ENCODE results near the gene DISP1. TPM values are rescaled to one million over a fixed set of nuclear protein-coding genes. Genes with fewer than 3 reads are reported as not detected.
"Not testable (repeated sequence)": the region's sequence is repeated elsewhere in the genome, so short reads cannot be mapped to it uniquely, and the experiment has no call there.

DISP1 gene
- total and polyA plus RNA-seq, 2 donors from 2014 or later = 7.0 to 17.5 TPM

DNA sequence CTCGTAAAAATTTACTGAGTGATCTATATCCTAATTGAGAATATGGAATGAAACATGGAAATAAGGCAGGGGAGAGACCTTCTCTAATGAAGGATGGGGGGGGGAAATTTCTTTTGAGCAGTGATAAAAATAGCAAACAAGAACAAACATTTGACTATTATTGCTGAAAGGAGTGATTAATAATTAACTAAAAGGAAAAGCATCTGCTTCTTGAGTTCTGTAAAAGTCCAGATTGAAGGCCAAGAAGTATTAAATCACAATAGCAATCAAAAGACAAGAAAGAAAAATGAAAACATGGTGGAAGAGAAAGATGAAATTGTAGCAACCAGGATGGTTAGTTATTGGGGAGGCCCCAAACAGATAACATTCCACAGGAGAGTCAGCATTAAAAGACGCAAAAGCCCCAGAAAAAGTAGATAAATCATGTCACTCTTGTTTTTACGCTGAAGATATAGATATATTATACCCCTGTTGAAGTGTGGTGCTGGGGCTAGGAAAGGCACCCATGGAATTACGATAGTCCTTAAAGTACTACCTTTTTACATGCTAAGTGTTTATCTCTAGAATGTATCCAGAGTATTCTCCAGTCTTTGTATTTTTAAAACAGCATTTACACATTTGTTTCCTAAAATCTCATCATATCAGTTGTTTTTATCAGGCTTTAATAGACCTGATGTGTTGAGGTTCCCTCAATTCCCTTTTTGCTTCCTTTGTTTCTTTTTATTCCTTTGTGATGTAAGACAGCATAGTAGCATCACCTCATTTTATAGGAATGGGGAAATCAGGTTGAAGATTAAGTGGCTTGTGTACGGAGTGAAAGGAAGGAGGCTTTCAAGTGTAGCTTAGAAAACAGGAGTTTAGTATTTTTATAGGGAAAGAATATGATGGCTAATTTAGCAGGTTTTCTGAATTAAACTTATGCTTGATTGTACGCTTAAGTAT is 28.9 kb downstream of the DISP1 start:
- H3K9ac ChIP-seq (ENCODE audit: low read length in 3 of 3) = peak overlapping the region in 1 of 3 donors; percentile 13
- intact Hi-C loops (cut with DNase I) = no loop called here
- peak overlapping the region in 1 of 3 donors; percentile 11 for H3K4me3 ChIP-seq (ENCODE audit: low read length in 3 of 3)
- no peaks in the 10 kb centered on the region for H3K36me3 ChIP-seq (ENCODE audit: control insufficient read depth in 2 of 3, insufficient read depth in 3 of 3, low read length in 3 of 3)
- TF ChIP-seq, protein P1, sequence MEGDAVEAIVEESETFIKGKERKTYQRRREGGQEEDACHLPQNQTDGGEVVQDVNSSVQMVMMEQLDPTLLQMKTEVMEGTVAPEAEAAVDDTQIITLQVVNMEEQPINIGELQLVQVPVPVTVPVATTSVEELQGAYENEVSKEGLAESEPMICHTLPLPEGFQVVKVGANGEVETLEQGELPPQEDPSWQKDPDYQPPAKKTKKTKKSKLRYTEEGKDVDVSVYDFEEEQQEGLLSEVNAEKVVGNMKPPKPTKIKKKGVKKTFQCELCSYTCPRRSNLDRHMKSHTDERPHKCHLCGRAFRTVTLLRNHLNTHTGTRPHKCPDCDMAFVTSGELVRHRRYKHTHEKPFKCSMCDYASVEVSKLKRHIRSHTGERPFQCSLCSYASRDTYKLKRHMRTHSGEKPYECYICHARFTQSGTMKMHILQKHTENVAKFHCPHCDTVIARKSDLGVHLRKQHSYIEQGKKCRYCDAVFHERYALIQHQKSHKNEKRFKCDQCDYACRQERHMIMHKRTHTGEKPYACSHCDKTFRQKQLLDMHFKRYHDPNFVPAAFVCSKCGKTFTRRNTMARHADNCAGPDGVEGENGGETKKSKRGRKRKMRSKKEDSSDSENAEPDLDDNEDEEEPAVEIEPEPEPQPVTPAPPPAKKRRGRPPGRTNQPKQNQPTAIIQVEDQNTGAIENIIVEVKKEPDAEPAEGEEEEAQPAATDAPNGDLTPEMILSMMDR (IDR thresholded peaks at IDR 0.05; ENCODE audit: borderline replicate concordance, extremely low read depth, insufficient read depth) = no peak
- peak overlapping the region; percentile 8 to 52 for H3K27ac ChIP-seq (ENCODE audit: low read depth in 2 of 2, low read length in 2 of 2)
- H3K4me1 ChIP-seq (ENCODE audit: control insufficient read depth in 2 of 3, insufficient read depth in 2 of 3, low read depth in 1 of 3, low read length in 3 of 3) = peaks cover 0 to 5% (median 0%) of the 10 kb centered on the region in 3 donors
- H3K27me3 ChIP-seq (ENCODE audit: control insufficient read depth, insufficient read depth, low read length) = no peaks in the 10 kb centered on the region
- FAIRE-seq (no peak), DNase-seq (peak in 2 of 5 donors; percentile 49)
- H3K9me3 ChIP-seq (ENCODE audit: control insufficient read depth in 2 of 3, insufficient read depth in 1 of 3, low read length in 3 of 3) = no peaks in the 10 kb centered on the region

DNA sequence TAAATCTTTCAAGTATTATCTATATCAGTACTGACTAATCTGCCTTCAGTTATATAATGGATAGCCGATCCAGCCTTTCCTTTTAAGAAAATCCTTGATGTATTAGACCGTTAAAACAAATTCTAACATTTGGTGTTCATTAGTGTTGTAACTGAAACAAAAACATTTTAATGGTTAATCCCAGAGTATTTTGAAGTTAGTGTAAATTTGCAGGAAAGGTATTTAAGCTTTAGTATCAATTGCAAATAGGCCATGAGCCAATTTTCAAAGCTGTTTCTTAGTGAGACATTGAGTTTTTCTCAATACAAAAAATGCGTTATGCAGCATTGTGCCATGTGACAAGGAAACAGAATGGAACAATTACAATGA is 29.6 kb downstream of the DISP1 start:
- Histone ChIP-seq H3K36me3 (ENCODE audit: control insufficient read depth in 2 of 3, insufficient read depth in 3 of 3, low read length in 3 of 3) (no peaks in the 10 kb centered on the region), H3K4me3 (ENCODE audit: low read length in 3 of 3) (peak overlapping the region in 1 of 3 donors; percentile 11), H3K27me3 (ENCODE audit: control insufficient read depth, insufficient read depth, low read length) (no peaks in the 10 kb centered on the region), H3K27ac (ENCODE audit: low read depth in 2 of 2, low read length in 2 of 2) (peak overlapping the region in 1 of 2 donors; percentile 8), H3K4me1 (ENCODE audit: control insufficient read depth in 2 of 3, insufficient read depth in 2 of 3, low read depth in 1 of 3, low read length in 3 of 3) (peaks cover 0 to 5% (median 0%) of the 10 kb centered on the region in 3 donors), H3K9me3 (ENCODE audit: control insufficient read depth in 2 of 3, insufficient read depth in 1 of 3, low read length in 3 of 3) (no peaks in the 10 kb centered on the region), H3K9ac (ENCODE audit: low read length in 3 of 3) (peak overlapping the region in 1 of 3 donors; percentile 13)
- intact Hi-C loops (cut with DNase I) = no loop called here
- TF ChIP-seq, protein P1 (IDR thresholded peaks at IDR 0.05; ENCODE audit: borderline replicate concordance, extremely low read depth, insufficient read depth) = no peak
- DNase-seq (peak in 1 of 5 donors; percentile 5), FAIRE-seq (no peak)

DNA sequence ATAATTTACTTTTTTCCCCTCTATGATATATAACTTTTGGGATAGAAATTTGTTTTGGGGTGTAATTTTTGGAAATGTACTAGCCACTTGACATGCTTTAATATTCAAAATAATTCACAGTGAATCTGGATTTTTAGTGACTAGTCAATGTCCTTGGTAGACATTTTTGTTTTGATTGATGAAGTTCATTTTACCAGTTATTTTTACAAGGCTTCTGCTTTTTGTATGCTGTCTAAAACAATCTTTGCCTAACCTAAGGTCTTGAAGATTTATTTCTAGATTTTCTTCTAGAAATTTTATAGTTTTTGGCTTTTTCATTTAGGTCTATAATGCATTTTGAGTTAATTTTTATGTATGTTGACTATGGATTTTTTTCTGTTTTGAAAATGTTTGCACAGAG is 30.9 kb downstream of the DISP1 start:
- FAIRE-seq (no peak), DNase-seq (no peak)
- Histone ChIP-seq H3K27ac (ENCODE audit: low read depth in 2 of 2, low read length in 2 of 2) (no peak overlapping the region), H3K9me3 (ENCODE audit: control insufficient read depth in 2 of 3, insufficient read depth in 1 of 3, low read length in 3 of 3) (no peaks in the 10 kb centered on the region), H3K4me3 (ENCODE audit: low read length in 3 of 3) (no peak overlapping the region), H3K4me1 (ENCODE audit: control insufficient read depth in 2 of 3, insufficient read depth in 2 of 3, low read depth in 1 of 3, low read length in 3 of 3) (peaks cover 0 to 5% (median 0%) of the 10 kb centered on the region in 3 donors), H3K36me3 (ENCODE audit: control insufficient read depth in 2 of 3, insufficient read depth in 3 of 3, low read length in 3 of 3) (no peaks in the 10 kb centered on the region), H3K9ac (ENCODE audit: low read length in 3 of 3) (no peak overlapping the region), H3K27me3 (ENCODE audit: control insufficient read depth, insufficient read depth, low read length) (no peaks in the 10 kb centered on the region)
- intact Hi-C loops (cut with DNase I) = no loop called here
- TF ChIP-seq, protein P1 (IDR thresholded peaks at IDR 0.05; ENCODE audit: borderline replicate concordance, extremely low read depth, insufficient read depth) = no peak

DNA sequence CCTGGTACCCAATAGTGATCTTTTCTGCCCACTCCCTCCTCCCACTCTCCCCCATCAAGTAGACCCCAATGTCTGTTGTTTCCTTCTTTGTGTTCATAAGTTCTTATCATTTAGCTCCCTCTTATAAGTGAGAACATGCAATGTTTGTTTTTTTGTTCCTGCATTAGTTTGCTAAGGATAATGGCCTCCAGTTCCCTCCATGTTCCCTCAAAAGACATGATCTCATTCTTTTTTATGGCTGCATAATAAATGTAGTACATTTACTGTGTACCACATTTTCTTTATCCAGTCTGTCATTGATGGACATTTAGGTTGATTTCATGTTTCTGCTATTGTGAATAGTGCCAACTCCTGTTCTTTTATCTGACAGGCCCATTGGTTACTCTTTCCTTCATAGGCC is 35.7 kb downstream of the DISP1 start:
- H3K4me3 ChIP-seq (ENCODE audit: low read length in 3 of 3); H3K4me1 ChIP-seq (ENCODE audit: control insufficient read depth in 2 of 3, insufficient read depth in 2 of 3, low read depth in 1 of 3, low read length in 3 of 3); H3K36me3 ChIP-seq (ENCODE audit: control insufficient read depth in 2 of 3, insufficient read depth in 3 of 3, low read length in 3 of 3); FAIRE-seq; H3K27me3 ChIP-seq (ENCODE audit: control insufficient read depth, insufficient read depth, low read length); intact Hi-C loops (cut with DNase I); H3K9ac ChIP-seq (ENCODE audit: low read length in 3 of 3); H3K9me3 ChIP-seq (ENCODE audit: control insufficient read depth in 2 of 3, insufficient read depth in 1 of 3, low read length in 3 of 3); DNase-seq; H3K27ac ChIP-seq (ENCODE audit: low read depth in 2 of 2, low read length in 2 of 2): not testable (repeated sequence)
